ENCODE results near the gene DCLRE1C.
"Not testable (repeated sequence)": the region's sequence is repeated elsewhere in the genome, so short reads cannot be mapped to it uniquely, and the experiment has no call there.

The DCLRE1C gene

GRCh38 chr10:14954001-14954770 lies at the start of gene DCLRE1C:
DCLRE1C (minus strand) TSS chr10:14954096; CDS start chr10:14954010, 86 bp downstream.
- DNase-seq, result peak; percentile 90

- DNase-seq, result no peak
These were observed 42.2 kb upstream of the DCLRE1C start for GRCh38 chr10:14995964-14996565.

GRCh38 chr10:14993500-14994455 lies 39.9 kb upstream of the DCLRE1C start:
- not testable (repeated sequence) for DNase-seq

GRCh38 chr10:14992336-14992735 lies 38.4 kb upstream of the DCLRE1C start:
- not testable (repeated sequence) for DNase-seq

GRCh38 chr10:14991035-14991749 lies 37.3 kb upstream of the DCLRE1C start:
- not testable (repeated sequence) for DNase-seq

- not testable (repeated sequence) for DNase-seq
These were observed 35.7 kb upstream of the DCLRE1C start for GRCh38 chr10:14989552-14989951.

GRCh38 chr10:14982744-14983143 lies 28.8 kb upstream of the DCLRE1C start:
- DNase-seq, result no peak

- DNase-seq, result no peak
These were observed 21.9 kb upstream of the DCLRE1C start for GRCh38 chr10:14975672-14976273.

- not testable (repeated sequence) for DNase-seq
These were observed 20.5 kb upstream of the DCLRE1C start for GRCh38 chr10:14974153-14974998.

GRCh38 chr10:14971867-14972448 lies 18.1 kb upstream of the DCLRE1C start:
- DNase-seq, result no peak

- no peak for DNase-seq
These were observed 14.0 kb upstream of the DCLRE1C start for GRCh38 chr10:14967897-14968296.

- DNase-seq, result peak; percentile 93
These were observed 5.5 kb upstream of the DCLRE1C start, which contains the start of gene MEIG1 for GRCh38 chr10:14959221-14960057. MEIG1 (plus strand) TSS chr10:14959388; CDS start chr10:14966469, 7,081 bp downstream.

GRCh38 chr10:14958872-14959220 lies 5.0 kb upstream of the DCLRE1C start:
- DNase-seq, result no peak

- no peak for DNase-seq
These were observed 1.0 kb upstream of the DCLRE1C start for GRCh38 chr10:14954934-14955333.

- no peak for DNase-seq
These were observed 384 bp downstream of the DCLRE1C start for GRCh38 chr10:14953424-14954000.

GRCh38 chr10:14952851-14953423 lies 959 bp downstream of the DCLRE1C start:
- no peak for DNase-seq

- DNase-seq, result no peak
These were observed 4.6 kb downstream of the DCLRE1C start for GRCh38 chr10:14949291-14949690.

GRCh38 chr10:14947268-14947667 lies 6.6 kb downstream of the DCLRE1C start:
- DNase-seq, result no peak

- no peak for DNase-seq
These were observed 8.8 kb downstream of the DCLRE1C start for GRCh38 chr10:14945108-14945507.

Data from midbrain (tissue), 1 donor.